Raji (cell line): Measurements from ENCODE around the gene ARCN1.

ENCODE experiments used
- POLR2A ChIP-seq: IDR thresholded peaks from 2 replicates; pipeline ENCODE4 v1.6.1; 2011; ENCODE audit warnings: low read depth, low read length, control low read depth; ENCODE audit not compliant: insufficient read depth

The ARCN1 gene

DNA sequence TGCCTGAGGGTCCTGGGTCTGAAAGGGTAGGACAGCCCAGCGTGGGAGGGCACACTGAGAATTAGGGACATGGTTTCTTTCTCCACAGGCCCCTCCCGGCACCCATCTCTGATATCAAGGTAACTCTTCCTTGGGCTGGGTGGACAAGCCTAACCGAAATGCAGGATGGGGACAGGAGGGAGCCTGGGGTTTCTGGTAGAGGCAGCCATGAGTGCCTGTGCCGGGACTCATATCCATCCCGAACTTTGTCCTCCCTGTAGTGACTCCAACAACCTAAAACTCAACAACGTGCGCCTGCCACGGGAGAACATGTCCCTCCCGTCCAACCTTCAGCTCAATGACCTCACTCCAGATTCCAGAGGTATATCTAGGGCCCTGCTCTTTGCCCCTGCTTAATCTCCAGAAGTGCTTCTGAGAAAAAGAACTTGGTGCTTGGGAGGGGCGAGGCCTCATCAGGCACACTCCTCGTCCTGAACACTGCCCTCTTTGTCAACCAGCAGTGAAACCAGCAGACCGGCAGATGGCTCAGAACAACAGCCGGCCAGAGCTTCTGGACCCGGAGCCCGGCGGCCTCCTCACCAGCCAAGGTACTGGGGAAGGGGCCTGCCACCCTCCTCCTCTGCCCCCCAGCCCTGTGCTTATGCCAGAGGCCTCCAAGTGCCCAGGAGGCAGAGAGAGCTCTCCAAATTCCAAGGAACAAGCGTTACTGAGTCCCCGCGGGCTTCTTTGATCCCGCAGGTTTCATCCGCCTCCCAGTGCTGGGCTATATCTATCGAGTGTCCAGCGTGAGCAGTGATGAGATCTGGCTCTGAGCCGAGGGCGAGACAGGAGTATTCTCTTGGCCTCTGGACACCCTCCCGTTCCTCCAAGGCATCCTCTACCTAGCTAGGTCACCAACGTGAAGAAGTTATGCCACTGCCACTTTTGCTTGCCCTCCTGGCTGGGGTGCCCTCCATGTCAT, 38.2 kb upstream of the ARCN1 start:
- no peak for TF ChIP-seq POLR2A

DNA sequence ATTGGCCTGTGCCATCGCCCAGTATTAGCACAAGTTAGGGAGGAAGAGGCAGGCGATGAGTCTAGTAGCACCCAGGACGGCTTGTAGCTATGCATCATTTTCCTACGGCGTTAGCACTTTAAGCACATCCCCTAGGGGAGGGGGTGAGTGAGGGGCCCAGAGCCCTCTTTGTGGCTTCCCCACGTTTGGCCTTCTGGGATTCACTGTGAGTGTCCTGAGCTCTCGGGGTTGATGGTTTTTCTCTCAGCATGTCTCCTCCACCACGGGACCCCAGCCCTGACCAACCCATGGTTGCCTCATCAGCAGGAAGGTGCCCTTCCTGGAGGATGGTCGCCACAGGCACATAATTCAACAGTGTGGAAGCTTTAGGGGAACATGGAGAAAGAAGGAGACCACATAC, 36.9 kb upstream of the ARCN1 start:
- TF ChIP-seq POLR2A: no peak

GRCh38 chr11:118536726-118537125, 35.5 kb upstream of the ARCN1 start:
- TF ChIP-seq POLR2A: no peak

DNA sequence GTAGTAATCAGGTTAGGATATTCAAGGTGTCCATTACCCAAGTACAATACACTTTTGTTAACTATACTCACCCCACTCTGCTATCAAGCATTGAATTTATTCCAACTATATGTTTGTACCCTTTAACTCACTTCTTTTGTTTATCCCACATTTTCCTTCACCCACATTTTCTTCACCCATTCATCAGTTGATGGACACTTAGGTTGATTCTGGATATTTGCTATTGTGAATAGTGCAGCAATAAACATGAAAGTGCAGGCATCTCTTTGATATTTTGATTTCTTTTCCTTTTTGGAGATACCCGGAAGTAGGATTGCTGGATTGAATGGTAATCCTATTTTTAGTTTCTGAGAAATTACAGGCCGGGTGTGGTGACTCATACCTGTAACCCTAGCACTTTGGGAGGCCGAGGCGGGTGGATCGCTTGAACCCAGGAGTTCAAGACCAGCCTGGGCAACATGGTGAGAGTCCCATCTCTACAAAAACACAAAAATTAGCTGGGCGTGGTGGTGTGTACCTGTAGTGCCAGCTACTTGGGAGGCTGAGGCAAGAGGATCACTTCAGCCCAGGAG, 34.7 kb upstream of the ARCN1 start:
- no peak for TF ChIP-seq POLR2A

DNA sequence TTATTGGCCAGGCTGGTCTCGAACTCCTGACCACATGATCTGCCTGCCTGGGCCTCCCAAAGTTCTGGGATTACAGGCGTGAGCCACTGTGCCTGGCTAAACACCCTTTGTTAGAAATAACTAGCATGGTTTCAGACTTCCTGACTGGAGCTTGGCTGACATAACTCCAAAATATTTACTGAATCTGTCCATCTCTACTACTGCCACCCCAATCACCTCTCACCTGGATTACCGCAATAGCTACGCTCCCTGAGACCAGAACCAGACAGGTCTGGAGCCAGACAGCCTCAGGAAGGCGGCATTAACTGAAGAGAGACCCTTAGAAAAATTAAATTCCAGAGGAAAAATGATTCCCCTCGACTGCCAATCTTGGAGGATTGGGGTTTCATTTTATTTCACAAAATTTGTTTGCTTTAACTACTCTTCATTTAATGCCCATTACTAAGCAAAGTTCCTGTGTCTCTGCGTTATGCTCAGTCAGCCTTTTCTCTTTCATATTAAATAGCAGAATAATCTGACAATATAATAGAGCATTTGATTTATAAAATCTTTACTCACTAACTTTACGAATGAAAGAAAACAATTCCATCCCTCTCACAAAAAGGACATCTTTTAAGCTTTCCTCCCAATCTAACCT, 28.1 kb upstream of the ARCN1 start:
- no peak for TF ChIP-seq POLR2A

DNA sequence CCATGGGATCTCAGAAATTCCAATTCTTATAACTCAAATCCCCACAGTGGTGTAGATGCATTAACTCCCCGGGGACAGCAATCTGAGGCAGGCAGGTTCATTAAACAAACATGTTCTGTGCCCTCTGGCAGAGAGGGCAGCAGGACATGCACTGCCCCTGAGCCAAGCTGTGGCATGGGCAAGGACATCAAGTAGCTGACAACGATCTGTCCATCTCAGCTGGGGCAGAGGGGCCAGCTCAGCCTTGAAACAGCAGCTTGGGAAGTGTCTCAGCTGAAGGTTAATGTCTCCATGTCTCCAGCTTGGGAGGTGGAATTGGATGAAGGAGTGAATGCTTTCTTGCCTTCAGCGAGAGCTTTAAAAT, 27.6 kb upstream of the ARCN1 start:
- no peak for TF ChIP-seq POLR2A

DNA sequence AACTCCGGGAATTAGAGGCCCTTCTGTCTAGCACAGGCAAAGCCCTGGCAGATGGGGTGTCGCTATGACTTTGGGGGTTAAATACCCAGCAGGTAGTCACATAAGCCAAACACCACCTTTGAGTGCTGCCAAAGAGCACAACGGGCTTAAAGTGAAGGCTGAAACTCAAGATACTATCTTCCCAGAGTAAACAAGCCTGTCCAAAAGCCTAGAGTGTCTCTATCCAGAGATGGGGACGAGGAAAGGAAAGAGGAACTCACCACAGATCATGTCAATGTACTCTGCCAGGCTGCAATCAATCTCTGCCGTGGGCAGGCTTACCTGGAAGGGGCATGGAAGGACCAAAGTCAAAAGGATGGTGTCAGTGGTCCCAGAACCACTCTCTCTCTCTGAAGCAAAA, 26.7 kb upstream of the ARCN1 start:
- no peak for TF ChIP-seq POLR2A

DNA sequence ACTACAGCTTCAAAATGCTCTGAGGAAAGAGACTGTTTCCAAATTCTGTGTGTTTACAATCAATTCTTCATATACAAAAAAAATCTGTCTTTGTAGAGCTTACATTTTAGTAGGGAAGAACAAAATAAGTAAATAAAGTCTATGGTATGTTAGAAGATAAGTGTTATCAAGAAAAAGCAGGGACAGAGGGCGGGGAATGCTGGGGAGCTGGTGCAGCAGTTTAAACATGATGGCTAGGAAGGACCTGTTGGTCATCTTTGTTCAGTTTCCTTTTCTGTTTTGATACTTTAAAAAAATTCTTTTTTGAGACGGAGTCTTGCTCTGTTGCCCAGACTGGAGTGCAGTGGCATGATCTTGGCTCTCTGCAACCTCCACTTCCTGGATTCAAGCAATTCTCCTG, 25.1 kb upstream of the ARCN1 start:
- TF ChIP-seq POLR2A: no peak

GRCh38 chr11:118552341-118552740, 19.9 kb upstream of the ARCN1 start:
- TF ChIP-seq POLR2A: no peak

DNA sequence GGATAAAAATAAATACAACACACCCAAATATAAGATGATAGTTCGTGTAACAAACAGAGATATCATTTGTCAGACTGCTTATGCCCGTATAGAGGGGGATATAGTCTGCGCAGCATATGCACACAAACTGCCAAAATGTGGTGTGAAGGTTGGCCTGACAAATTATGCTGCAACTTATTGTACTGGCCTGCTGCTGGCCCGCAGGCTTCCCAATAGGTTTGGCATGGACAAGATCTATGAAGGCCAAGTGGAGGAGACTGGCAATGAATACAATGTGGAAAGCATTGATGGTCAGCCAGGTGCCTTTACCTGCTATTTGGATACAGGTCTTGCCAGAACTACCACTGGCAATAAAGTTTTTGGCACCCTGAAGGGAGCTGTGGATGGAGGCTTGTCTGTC, 11.4 kb upstream of the ARCN1 start:
- TF ChIP-seq POLR2A: no peak

- no peak for TF ChIP-seq POLR2A
Observed at GRCh38 chr11:118565051-118565450, 7.2 kb upstream of the ARCN1 start.

GRCh38 chr11:118569670-118570069, 2.5 kb upstream of the ARCN1 start:
- TF ChIP-seq POLR2A: no peak

- TF ChIP-seq POLR2A: no peak
Observed at GRCh38 chr11:118570787-118571186, 1.4 kb upstream of the ARCN1 start.

DNA sequence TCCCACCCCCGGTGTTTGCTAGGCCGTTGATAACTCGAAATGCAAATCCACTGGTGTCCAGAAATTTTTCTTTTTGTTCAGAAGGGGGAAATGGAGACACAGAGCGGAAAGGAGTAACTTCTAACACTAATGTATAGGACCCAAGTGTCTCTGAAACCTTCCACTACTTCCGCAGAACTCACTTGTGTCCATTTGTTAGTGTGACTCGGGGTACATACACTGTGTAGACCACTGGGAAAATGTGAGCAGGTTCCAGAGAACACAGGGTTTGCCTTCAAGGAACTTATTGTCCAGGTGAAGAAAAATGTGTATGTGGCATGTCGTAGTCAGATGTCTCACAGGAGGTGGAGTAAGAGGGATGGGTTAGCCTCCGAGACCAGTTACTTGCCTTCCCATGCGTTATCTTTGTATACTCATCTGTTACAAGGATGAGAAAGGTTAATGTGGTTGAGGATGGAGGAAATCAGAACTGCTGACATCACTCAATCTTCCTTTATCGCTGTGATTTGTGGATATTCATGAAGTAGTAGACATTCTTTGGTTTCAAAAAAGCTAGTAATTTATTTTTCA, 857 bp downstream of the ARCN1 start:
- TF ChIP-seq POLR2A: no peak

GRCh38 chr11:118574636-118575035, 2.4 kb downstream of the ARCN1 start:
- no peak for TF ChIP-seq POLR2A

GRCh38 chr11:118581057-118581456, 8.8 kb downstream of the ARCN1 start:
- no peak for TF ChIP-seq POLR2A
